HG02938 (cell line): ENCODE results near the gene CCL25.

Experiments
- ATAC-seq: cut with Tn5 transposase; IDR thresholded peaks from one replicate; pipeline ENCODE4 v1.9.1; 2021; ENCODE audit warnings: mild to moderate bottlenecking, moderate library complexity; ENCODE audit not compliant: unreplicated experiment

Gene CCL25

DNA sequence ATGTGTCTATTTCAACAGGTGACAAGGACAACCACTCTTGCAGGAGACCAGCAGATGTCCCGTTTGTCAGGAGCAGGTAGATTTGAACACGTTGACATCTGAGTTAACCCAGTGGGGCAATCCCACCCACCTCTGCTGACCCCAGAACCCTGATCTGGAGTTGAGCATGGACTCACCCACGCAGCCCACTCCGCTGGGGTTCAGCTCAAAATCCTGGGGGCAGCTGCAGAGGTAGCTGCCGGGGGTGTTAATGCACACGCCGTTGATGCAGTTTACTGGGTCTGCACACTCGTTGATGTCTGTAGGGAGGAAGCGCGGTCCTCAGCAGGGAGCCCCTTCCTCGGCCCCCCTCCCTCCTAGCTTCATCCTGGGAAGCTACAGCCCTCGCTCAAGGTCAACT is 56.9 kb downstream of the CCL25 start:
- no peak for ATAC-seq

DNA sequence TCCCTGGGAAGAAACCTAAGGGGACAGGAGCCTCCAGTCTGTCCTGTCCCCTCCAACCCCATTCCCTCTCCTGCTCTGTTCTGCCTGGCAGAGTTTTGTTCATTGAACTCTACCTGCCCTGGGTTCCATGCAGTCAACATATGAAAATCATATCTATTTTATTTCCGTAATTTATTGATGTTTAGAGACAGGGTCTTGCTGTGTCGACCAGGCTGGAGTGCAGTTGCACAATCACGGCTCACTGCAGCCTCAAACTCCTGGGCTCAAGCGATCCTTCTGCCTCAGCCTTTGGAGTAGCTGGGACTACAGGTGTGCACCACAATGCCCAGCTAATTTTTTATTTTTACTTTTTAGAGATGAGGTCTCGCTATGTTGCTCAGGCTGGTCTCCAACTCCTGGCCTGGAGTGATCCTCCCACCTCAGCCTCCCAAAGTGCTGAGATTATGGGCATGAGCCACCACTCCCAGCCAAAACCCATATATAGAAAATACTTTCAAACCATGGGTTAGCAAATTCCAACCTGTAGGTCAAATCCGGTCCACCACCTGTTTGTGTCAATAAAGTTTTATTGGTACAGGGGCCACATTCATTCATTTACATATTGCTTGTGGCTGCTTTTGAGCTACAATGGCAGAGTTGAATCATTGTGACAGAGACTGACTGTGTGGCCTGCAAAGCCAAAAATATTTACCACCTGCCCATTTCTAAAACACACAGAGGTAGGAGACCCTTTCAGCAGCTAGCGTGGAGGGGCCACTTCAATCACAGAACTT is 57.5 kb downstream of the CCL25 start:
- no peak for ATAC-seq

DNA sequence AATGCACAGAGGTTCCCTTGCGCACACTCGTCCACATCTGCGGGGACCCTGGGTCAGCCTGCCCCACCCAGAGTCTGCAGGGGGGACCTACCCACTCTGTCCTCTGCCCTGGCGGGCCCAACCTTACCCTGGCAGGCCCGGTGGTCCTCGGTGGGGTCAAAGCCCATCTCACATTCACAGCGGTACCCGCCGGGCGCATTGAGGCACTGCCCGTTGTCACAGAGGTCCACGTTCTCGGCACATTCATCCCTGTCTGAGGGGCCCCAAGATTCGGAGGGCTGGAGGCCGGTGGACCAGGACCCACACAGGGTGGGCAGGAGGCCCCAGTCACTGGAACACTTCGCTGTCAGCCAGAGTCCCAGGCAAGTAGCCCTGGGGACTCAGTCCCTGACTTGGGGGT is 58.4 kb downstream of the CCL25 start:
- ATAC-seq: no peak

DNA sequence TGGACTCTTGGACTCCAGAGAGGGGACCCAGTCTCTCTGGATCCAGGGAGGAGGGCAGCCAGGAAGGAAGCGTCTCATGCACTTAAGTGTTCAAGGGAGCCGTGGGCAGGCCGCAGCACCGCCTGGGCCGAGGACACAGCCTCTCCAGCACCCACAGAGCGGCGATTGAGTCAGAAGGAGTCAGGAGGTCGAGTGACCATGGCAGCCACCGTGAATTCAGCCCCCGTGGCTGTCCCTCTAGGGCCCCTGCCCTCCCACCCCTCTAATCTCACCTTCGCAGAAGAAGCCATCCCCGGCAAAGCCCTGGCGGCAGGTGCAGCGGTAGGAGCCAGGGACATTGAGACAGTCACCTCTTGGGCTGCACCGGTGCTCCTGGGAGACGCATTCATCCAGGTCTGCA is 58.8 kb downstream of the CCL25 start:
- ATAC-seq: no peak
